DMS53 treated with DMSO at 0.1 percent for 48 hours (cell line): ENCODE data around the gene SLC9A7.
"Not testable (repeated sequence)": the region's sequence is repeated elsewhere in the genome, so short reads cannot be mapped to it uniquely, and the experiment has no call there.

Experiments used
- DNase-seq: peaks from one replicate; lab custom pipeline; 2025; ENCODE audit not compliant: unreplicated experiment; lab: John Stamatoyannopoulos, UW

Gene SLC9A7

DNA sequence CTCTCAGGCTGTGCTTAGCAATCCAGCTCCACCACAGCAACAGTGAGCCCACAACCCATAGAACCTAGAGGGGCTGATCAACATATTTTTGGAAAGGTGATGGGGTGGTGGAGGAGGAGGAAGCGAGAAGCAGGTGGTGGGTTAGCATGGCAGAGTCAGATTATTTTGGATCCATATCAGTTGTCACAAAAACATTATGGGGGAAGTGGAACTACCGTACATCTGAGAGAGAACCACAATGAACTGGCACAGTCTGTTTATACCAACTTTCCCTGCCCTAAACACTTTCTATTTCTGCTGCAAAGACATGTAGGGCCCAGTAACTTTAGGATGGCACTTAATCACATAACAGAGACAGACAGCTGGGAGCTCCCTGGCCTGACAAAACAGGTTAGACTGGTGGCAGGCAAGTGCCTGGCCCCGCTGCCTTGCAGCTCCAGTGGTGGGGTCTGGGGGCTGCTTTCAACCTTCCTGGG, 4.3 kb downstream of the SLC9A7 start:
- peak; percentile 40 for DNase-seq

DNA sequence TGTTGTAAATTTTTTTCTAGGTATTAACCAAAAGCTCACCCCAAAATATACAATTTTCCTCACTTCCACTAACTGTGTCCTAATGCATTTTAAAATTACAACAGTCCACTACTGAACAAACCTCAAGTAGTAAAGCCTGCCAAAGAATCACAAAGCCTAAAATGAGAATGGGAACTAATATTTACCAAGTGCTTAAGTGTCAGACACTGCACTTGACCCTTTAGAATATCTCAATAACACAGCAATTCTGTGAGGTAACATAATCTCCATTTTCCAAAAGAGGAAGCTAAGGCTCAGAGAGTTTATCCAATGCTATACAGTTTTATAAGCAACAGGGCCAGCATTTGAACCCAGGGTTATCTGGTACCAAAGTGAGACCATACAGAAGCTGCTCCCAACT, 4.9 kb downstream of the SLC9A7 start:
- peak; percentile 34 for DNase-seq

DNA sequence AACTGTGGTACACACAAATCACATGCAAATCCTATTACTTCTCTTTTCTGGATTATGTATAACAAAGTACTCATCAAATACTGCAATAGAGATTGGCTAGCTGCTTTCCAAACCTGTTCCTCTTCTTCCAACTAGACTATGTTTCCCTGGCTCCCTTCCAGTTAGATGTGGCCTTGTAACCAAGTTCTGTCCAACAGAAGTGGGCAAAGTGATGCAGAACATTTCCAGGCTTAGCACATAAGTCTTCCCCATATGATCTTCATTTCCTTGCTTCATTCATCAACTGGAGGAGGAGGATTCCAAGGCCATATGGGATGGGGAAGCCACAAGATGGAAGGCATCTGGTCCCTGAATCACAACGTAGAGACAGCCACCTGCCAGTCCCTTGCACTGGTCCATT, 8.0 kb downstream of the SLC9A7 start:
- DNase-seq, result no peak

- DNase-seq, result no peak
Measured at GRCh38 chrX:46744009-46744408, 14.9 kb downstream of the SLC9A7 start.

DNA sequence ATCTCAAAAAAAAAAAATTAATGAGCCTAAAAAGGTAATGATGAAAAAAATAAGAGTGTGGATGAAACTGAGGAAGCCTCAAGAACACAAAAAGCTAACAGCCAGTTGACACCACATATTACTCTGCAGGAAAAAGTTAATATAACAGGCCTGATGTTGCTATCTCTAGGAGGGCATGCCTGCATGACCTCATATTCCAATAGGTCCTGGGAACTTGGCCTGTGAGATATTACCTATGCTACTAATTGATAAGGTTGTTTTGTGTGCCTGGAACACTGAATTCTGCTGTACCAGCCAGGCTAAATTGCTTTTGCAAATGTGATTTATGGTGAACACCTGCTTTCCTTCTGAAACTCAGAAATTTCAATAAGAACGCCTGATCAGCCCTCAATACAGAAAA, 15.9 kb downstream of the SLC9A7 start:
- no peak for DNase-seq

- no peak for DNase-seq
Measured at GRCh38 chrX:46739736-46740135, 19.2 kb downstream of the SLC9A7 start.

DNA sequence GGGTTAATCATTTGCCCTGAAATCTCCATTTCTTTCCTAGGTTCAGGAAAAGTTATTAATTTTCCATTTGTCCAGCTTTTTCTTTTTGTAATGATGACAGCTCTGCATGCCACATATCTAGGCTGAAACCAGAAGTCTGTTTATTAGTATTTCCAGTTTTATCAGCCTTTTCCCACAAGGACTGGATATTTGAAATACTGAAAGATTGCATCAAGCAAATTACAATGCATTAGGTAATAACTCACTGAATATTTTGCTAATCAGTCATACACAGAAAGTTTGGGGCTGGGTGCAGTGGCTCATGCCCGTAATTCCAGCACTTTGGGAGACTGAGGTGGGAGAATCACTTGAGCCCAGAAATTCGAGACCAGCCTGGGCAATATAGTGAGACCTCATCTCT, 21.5 kb downstream of the SLC9A7 start:
- no peak for DNase-seq

- DNase-seq, result no peak
Measured at GRCh38 chrX:46737041-46737440, 21.9 kb downstream of the SLC9A7 start.

DNA sequence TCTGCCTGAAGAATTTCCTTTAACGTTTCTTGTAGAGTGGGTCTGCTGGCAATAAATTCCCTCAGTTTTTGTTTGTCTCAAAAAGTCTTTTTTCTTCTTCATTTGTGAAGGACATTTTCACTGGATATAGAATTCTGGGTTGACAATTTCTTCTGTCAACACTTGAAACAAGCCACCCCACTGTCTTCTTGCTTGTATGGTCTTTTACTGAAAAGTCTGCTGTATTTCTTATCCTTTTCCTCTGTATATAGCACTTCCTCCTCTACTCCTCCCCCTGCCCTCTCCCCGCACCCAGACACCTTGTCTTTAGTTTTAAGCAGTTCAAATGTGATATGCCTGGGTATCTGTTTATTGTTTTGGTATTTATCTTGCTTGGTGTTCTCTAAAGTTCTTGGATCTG, 23.3 kb downstream of the SLC9A7 start:
- DNase-seq, result no peak

- no peak for DNase-seq
Measured at GRCh38 chrX:46733226-46733625, 25.7 kb downstream of the SLC9A7 start.

DNA sequence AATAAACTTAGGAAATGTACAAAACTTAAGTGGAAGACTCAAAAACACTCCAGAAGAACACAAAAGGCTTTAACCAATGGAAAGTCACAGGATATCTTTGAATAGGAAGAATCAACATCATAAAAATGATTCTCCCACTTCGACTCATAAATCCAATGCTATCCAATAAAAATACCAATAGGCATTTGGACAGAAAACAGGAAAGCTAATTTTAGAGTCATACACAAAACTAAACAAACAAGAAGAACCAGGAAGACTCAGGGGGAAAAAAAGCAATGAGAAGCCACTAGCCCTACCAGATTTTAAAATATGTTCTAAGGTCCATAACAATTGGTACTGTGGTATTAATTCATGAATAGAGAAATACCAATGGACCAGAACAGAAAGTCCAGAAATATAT, 28.2 kb downstream of the SLC9A7 start:
- no peak for DNase-seq

GRCh38 chrX:46727441-46727840, 31.5 kb downstream of the SLC9A7 start:
- no peak for DNase-seq

DNA sequence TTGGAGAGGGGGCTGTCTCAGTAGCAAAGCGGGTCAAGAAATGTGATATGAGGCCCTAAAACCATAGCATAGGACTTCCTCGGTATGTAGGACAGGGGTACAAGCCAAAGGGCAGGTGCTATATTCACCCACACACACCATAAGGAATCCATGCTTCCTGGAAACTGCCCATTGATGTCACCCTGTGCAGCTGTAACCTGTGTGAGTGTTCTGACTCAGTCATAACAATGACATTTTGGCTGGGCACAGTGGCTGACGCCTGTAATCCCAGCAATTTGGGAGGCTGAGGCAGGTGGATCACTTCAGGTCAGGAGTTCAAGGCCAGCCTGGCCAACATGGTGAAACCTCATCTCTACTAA, 35.4 kb downstream of the SLC9A7 start:
- DNase-seq, result not testable (repeated sequence)

- no peak for DNase-seq
Measured at GRCh38 chrX:46722742-46723568, 36.0 kb downstream of the SLC9A7 start.

DNA sequence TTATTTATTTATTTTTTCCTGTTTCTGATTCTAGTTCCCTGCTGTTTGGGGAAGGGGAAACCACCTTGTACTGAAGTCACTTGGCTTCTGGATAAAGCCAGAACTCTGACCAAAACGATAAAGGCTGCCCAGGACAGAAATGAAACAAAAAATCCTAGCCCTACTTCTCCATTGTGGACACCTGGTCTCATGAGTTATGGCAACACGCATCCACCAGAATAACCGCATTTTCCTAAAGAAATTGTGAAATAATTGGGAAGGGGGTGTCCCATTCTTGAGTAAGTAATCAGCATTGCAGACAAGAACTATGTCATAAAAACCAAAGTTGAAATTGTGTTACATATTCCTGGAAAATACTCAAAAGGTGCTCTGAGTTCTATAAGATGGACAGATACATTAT, 42.1 kb downstream of the SLC9A7 start:
- DNase-seq, result no peak

GRCh38 chrX:46715997-46716396, 42.9 kb downstream of the SLC9A7 start:
- DNase-seq, result no peak

GRCh38 chrX:46715530-46715929, 43.4 kb downstream of the SLC9A7 start:
- no peak for DNase-seq

DNA sequence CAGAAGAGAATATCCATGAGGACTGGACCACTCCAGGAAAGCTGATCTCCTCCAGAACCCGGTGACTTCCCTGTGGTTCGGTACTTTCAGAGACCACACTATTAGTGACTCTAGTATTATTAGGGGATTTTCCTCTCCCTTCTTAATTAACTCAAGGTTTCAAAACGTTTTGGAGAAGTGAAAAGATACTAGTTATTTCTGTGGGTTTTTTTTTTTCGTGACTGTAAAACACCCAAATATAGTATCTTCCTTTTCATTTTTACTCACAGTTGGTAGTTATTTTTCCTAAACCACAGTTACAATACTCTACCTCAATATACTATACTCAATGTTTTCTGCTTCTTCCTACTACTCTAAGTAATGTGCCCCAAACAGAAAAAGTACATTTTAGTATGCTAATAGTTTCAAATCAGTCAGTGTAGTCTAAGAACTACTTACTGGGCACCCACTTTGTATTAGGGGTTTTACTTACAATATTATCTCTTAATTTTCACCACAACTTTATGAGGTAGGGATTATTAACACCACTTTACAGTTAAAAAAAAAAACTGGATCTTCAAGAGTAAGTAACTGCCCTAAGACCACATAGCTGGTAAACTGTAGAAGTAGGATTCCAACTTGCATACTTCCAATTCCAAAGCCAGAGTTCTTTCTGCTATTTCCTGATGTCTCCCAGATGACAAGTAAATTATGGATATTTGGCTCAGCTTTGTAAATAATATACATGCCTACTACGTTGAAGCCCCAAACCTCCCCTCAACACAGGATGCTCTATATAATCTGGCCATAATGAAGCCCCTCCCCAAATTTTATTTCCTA, 45.0 kb downstream of the SLC9A7 start:
- no peak for DNase-seq

- no peak for DNase-seq
Measured at GRCh38 chrX:46712764-46713163, 46.2 kb downstream of the SLC9A7 start.

GRCh38 chrX:46710927-46711623, 47.8 kb downstream of the SLC9A7 start:
- DNase-seq, result peak; percentile 41

GRCh38 chrX:46710425-46710824, 48.5 kb downstream of the SLC9A7 start:
- no peak for DNase-seq
